Activated naive CD4-positive, alpha-beta T cell (primary cell): ENCODE results near the gene CHI3L2.

Experiments
- DNase-seq, 4 experiments: peaks; one replicate each; lab custom pipeline; 2025; lab: John Stamatoyannopoulos, UW

The CHI3L2 gene

GRCh38 chr1:111252786-111253185, 25.3 kb downstream of the CHI3L2 start:
- DNase-seq = no peak

GRCh38 chr1:111253876-111254275, 26.4 kb downstream of the CHI3L2 start:
- no peak for DNase-seq

- no peak for DNase-seq
Observed at GRCh38 chr1:111256988-111257658, 29.6 kb downstream of the CHI3L2 start.

- no peak for DNase-seq
Observed at GRCh38 chr1:111267801-111268508, 40.4 kb downstream of the CHI3L2 start.

GRCh38 chr1:111269825-111270406, 42.4 kb downstream of the CHI3L2 start:
- no peak for DNase-seq

- DNase-seq = no peak
Observed at GRCh38 chr1:111270771-111271463, 43.4 kb downstream of the CHI3L2 start.

GRCh38 chr1:111271464-111271801, 43.9 kb downstream of the CHI3L2 start:
- DNase-seq = no peak

GRCh38 chr1:111272081-111272480, 44.6 kb downstream of the CHI3L2 start:
- no peak for DNase-seq

- DNase-seq = no peak
Observed at GRCh38 chr1:111274653-111275052, 47.1 kb downstream of the CHI3L2 start.

GRCh38 chr1:111275079-111275478, 47.6 kb downstream of the CHI3L2 start:
- no peak for DNase-seq

- no peak for DNase-seq
Observed at GRCh38 chr1:111275780-111276433, 48.4 kb downstream of the CHI3L2 start.

GRCh38 chr1:111279144-111279543, 51.6 kb downstream of the CHI3L2 start:
- no peak for DNase-seq

GRCh38 chr1:111280267-111280666, 52.8 kb downstream of the CHI3L2 start:
- no peak for DNase-seq

GRCh38 chr1:111281411-111281810, 53.9 kb downstream of the CHI3L2 start:
- no peak for DNase-seq

GRCh38 chr1:111283838-111284237, 56.3 kb downstream of the CHI3L2 start:
- DNase-seq = no peak

- DNase-seq = no peak
Observed at GRCh38 chr1:111285879-111286278, 58.4 kb downstream of the CHI3L2 start.

GRCh38 chr1:111286912-111287311, 59.4 kb downstream of the CHI3L2 start:
- no peak for DNase-seq

- no peak for DNase-seq
Observed at GRCh38 chr1:111289371-111289770, 61.9 kb downstream of the CHI3L2 start.

- no peak for DNase-seq
Observed at GRCh38 chr1:111290104-111290503, 62.6 kb downstream of the CHI3L2 start.

GRCh38 chr1:111290630-111291029, 63.1 kb downstream of the CHI3L2 start, which contains the start of gene CHIA:
CHIA (plus strand) TSS chr1:111290851; CDS start chr1:111310468, 19,617 bp downstream.
- DNase-seq = no peak
